OCI-LY7 (cell line): ENCODE results near the gene OR4C16. TPM values are rescaled to one million over a fixed set of nuclear protein-coding genes. Genes with fewer than 3 reads are reported as not detected.

Experiments
- Bru-seq: library from RNA; stranded (reverse); fragments of 400-500 nt; gene quantifications from one replicate; lab custom pipeline; 2021; lab: Mats Ljungman, UMichigan
- BruChase-seq, 2 experiments: library from RNA; stranded (reverse); fragments of 400-500 nt; gene quantifications; one replicate each; lab custom pipeline; 2021; lab: Mats Ljungman, UMichigan
- BruUV-seq: library from RNA; stranded (reverse); fragments of 400-500 nt; replicated peaks from 2 replicates; lab custom pipeline; 2021; lab: Mats Ljungman, UMichigan
- CTCF ChIA-PET: fragments of 300-600 bp; sonication (Branson Sonifier 250); formaldehyde crosslinking; loops from one replicate; lab custom pipeline; 2022; ENCODE audit warnings: antibody characterized with exemption; ENCODE audit not compliant: unreplicated experiment; lab: Charles Lee
- POLR2A ChIA-PET: fragments of 300-600 bp; sonication (Branson Sonifier 250); formaldehyde crosslinking; loops from one replicate; lab custom pipeline; 2022; ENCODE audit warnings: antibody characterized with exemption; lab: Charles Lee
- DNase-seq: peaks from one replicate; pipeline ENCODE4 v3.0.0-alpha.2; 2015; ENCODE audit warnings: low spot score
- H2AFZ ChIP-seq: fragments of 200-600 bp; sonication (generic), shearing (Covaris generic); 2 replicates; pipeline ENCODE4 v1.6.1; 2014; ENCODE audit warnings: mild to moderate bottlenecking, antibody characterized with exemption, low read length, moderate library complexity
- H3K27ac ChIP-seq: fragments of 200-600 bp; sonication (generic); 2 replicates; pipeline ENCODE4 v1.5.1; 2014; ENCODE audit warnings: mixed run types, low read depth, mild to moderate bottlenecking, moderate library complexity, low read length, inconsistent platforms; ENCODE audit not compliant: poor library complexity, severe bottlenecking
- H3K36me3 ChIP-seq: fragments of 200-600 bp; sonication (generic); 2 replicates; pipeline ENCODE4 v1.6.1; 2014; ENCODE audit warnings: mild to moderate bottlenecking, antibody characterized with exemption, low read length, moderate library complexity, mixed read lengths; ENCODE audit not compliant: insufficient read depth
- H3K4me1 ChIP-seq: fragments of 200-600 bp; sonication (generic); 2 replicates; pipeline ENCODE4 v1.5.1; 2014; ENCODE audit warnings: mild to moderate bottlenecking, low read length; ENCODE audit not compliant: insufficient read depth, poor library complexity, severe bottlenecking
- H3K4me2 ChIP-seq: fragments of 200-600 bp; sonication (generic); 2 replicates; pipeline ENCODE4 v1.6.1; 2014; ENCODE audit warnings: mild to moderate bottlenecking, low read length
- H3K4me3 ChIP-seq: fragments of 200-600 bp; sonication (generic); 2 replicates; pipeline ENCODE4 v1.5.1; 2014; ENCODE audit warnings: mild to moderate bottlenecking, low read depth, low read length; ENCODE audit not compliant: poor library complexity, severe bottlenecking
- H3K79me2 ChIP-seq: fragments of 200-600 bp; sonication (generic); 2 replicates; pipeline ENCODE4 v1.6.1; 2016; ENCODE audit warnings: low read depth, mild to moderate bottlenecking, low read length, moderate library complexity, mixed read lengths; ENCODE audit not compliant: insufficient read depth
- H3K9me2 ChIP-seq: fragments of 200-600 bp; sonication (generic); 2 replicates; pipeline ENCODE4 v1.6.1; 2016; ENCODE audit warnings: mild to moderate bottlenecking, low read length, mixed read lengths; ENCODE audit not compliant: insufficient read depth
- H3K9me3 ChIP-seq: fragments of 200-600 bp; sonication (generic); 2 replicates; pipeline ENCODE4 v1.6.1; 2014; ENCODE audit warnings: mild to moderate bottlenecking, mixed run types, low read length, mixed read lengths
- H4K20me1 ChIP-seq: fragments of 200-600 bp; sonication (generic); 2 replicates; pipeline ENCODE4 v1.6.1; 2014; ENCODE audit warnings: mild to moderate bottlenecking, antibody characterized with exemption, low read length, moderate library complexity, mixed read lengths; ENCODE audit not compliant: insufficient read depth
- CTCF ChIP-seq: fragments of 200-600 bp; sonication (generic); conservative IDR thresholded peaks from 2 replicates; pipeline ENCODE4 v1.5.1; 2014; ENCODE audit warnings: mild to moderate bottlenecking, antibody characterized with exemption, low read length, moderate library complexity, mixed read lengths
- EZH2phosphoT487 ChIP-seq: fragments of 200-600 bp; sonication (generic); IDR thresholded peaks from 2 replicates; pipeline ENCODE4 v1.6.1; 2018; ENCODE audit warnings: low read depth, borderline replicate concordance, mild to moderate bottlenecking, mixed run types, antibody characterized with exemption, low read length, moderate library complexity, mixed read lengths
- intact Hi-C: fragments of 100-400 bp; cut with micrococcal nuclease; formaldehyde crosslinking; loops from one replicate; pipeline ENCODE4 v1.10.0; 2022; ENCODE audit not compliant: unreplicated experiment
- long read RNA-seq: library from polyadenylated mRNA; stranded (forward); transcript quantifications from one replicate; pipeline ENCODE4 v2.0.0, GENCODE V29; 2022
- total RNA-seq, 2 experiments: library from RNA; depleted of rRNA in 1 of 2; stranded (reverse); fragments of >200 nt in 1 of 2; shearing (Covaris generic) in 1 of 2; gene quantifications; 2 replicates each; pipeline ENCODE4 v1.2.3, GENCODE V29; 2014 to 2022

OR4C16 gene
- total RNA-seq (2014; rRNA removed; shearing (Covaris generic)) (not detected in 2 replicates), total RNA-seq (2022) (not detected in 2 replicates), Bru-seq, nascent RNA (not detected), BruChase-seq, experiment 1, labeled RNA remaining after a 6-hour chase (not detected), BruChase-seq, experiment 2, labeled RNA remaining after a 2-hour chase (not detected)
- long read RNA-seq, result 0 reads

GRCh38 chr11:55571828-55572227 lies at the start of gene OR4C16:
Gene OR4C16, plus strand, starts transcription at chr11:55572128. Its CDS starts 0 bp downstream, at chr11:55572128.
- no peaks in the 10 kb centered on the region for H3K36me3 ChIP-seq
- H3K79me2 ChIP-seq, result no peaks in the 10 kb centered on the region
- POLR2A ChIA-PET, result no interaction called here
- TF ChIP-seq CTCF, result no peak
- TF ChIP-seq EZH2phosphoT487, result no peak
- peaks cover 11% of the 10 kb centered on the region; the same call in 1 of the 2 replicates for H3K9me3 ChIP-seq
- H3K9me2 ChIP-seq, result no peaks in the 10 kb centered on the region
- H2AFZ ChIP-seq, result no peak within 1 kb of the TSS
- H3K27ac ChIP-seq, result no peak within 1 kb of the TSS
- no peaks in the 10 kb centered on the region for H3K4me1 ChIP-seq
- DNase-seq, result no peak
- CTCF ChIA-PET, result no interaction called here
- H4K20me1 ChIP-seq, result no peaks in the 10 kb centered on the region
- H3K4me2 ChIP-seq, result no peak within 1 kb of the TSS
- no peak within 1 kb of the TSS for H3K4me3 ChIP-seq
- intact Hi-C loops, result no loop called here
- no TSS peak for BruUV-seq

GRCh38 chr11:55554169-55554568 lies 17.8 kb upstream of the OR4C16 start, which contains the start of gene OR4C15:
Gene OR4C15, plus strand, starts transcription at chr11:55554469. Its CDS starts 0 bp downstream, at chr11:55554469.
- TF ChIP-seq CTCF, result no peak
- no peak for TF ChIP-seq EZH2phosphoT487
- H2AFZ ChIP-seq, result no peak within 1 kb of the TSS
- no peak for DNase-seq
- H3K4me3 ChIP-seq, result no peak within 1 kb of the TSS
- ChIA-PET POLR2A (no interaction called here), CTCF (no interaction called here)
- no peaks in the 10 kb centered on the region for H3K4me1 ChIP-seq
- no peak within 1 kb of the TSS for H3K4me2 ChIP-seq
- no peaks in the 10 kb centered on the region for H3K36me3 ChIP-seq
- H3K9me2 ChIP-seq, result no peaks in the 10 kb centered on the region
- no TSS peak for BruUV-seq
- H3K9me3 ChIP-seq, result no peaks in the 10 kb centered on the region
- H4K20me1 ChIP-seq, result no peaks in the 10 kb centered on the region
- no peak within 1 kb of the TSS for H3K27ac ChIP-seq
- intact Hi-C loops, result no loop called here
- H3K79me2 ChIP-seq, result no peaks in the 10 kb centered on the region

GRCh38 chr11:55572548-55572947 lies 620 bp downstream of the OR4C16 start:
- Histone ChIP-seq H3K36me3 (no peaks in the 10 kb centered on the region), H4K20me1 (no peaks in the 10 kb centered on the region), H3K27ac (no peak overlapping the region), H3K4me2 (no peak overlapping the region), H3K79me2 (no peaks in the 10 kb centered on the region), H3K9me3 (peaks cover 14% of the 10 kb centered on the region; the same call in 1 of the 2 replicates), H3K4me1 (no peaks in the 10 kb centered on the region), H2AFZ (no peak overlapping the region), H3K4me3 (no peak overlapping the region), H3K9me2 (no peaks in the 10 kb centered on the region)
- DNase-seq, result no peak
- POLR2A ChIA-PET, result no interaction called here
- intact Hi-C loops, result no loop called here
- BruUV-seq, result no TSS peak
- CTCF ChIA-PET, result no interaction called here
- no peak for TF ChIP-seq EZH2phosphoT487
- TF ChIP-seq CTCF, result no peak
